Rectal smooth muscle tissue (tissue), 1 donor: ENCODE measurements around the gene SYT6.

Experiments
- H3K27ac ChIP-seq: one replicate; pipeline ENCODE4 v1.7.0; 2013; ENCODE audit warnings: low read depth, low read length, inconsistent platforms
- H3K27me3 ChIP-seq: one replicate; pipeline ENCODE4 v1.7.0; 2013; ENCODE audit warnings: low read length; ENCODE audit not compliant: control insufficient read depth, insufficient read depth
- H3K36me3 ChIP-seq: one replicate; pipeline ENCODE4 v1.7.0; 2013; ENCODE audit warnings: low read length; ENCODE audit not compliant: control insufficient read depth, insufficient read depth
- H3K4me1 ChIP-seq: one replicate; pipeline ENCODE4 v1.7.0; 2013; ENCODE audit warnings: low read length; ENCODE audit not compliant: control insufficient read depth, insufficient read depth
- H3K4me3 ChIP-seq: one replicate; pipeline ENCODE4 v1.7.0; 2013; ENCODE audit warnings: low read length
- H3K9ac ChIP-seq: one replicate; pipeline ENCODE4 v1.7.0; 2013; ENCODE audit warnings: low read length

Gene SYT6

GRCh38 chr1:114128293-114128692 is 25.4 kb downstream of the SYT6 start:
- Histone ChIP-seq H3K4me1 (no peaks in the 10 kb centered on the region), H3K36me3 (no peaks in the 10 kb centered on the region), H3K4me3 (no peak overlapping the region), H3K27ac (no peak overlapping the region), H3K9ac (no peak overlapping the region), H3K27me3 (no peaks in the 10 kb centered on the region)

GRCh38 chr1:114126261-114127095 is 27.2 kb downstream of the SYT6 start:
- Histone ChIP-seq H3K27ac (no peak overlapping the region), H3K9ac (no peak overlapping the region)

GRCh38 chr1:114124644-114125043 is 29.0 kb downstream of the SYT6 start:
- no peak overlapping the region for H3K9ac ChIP-seq
- H3K36me3 ChIP-seq: no peaks in the 10 kb centered on the region
- H3K4me1 ChIP-seq: no peaks in the 10 kb centered on the region
- no peak overlapping the region for H3K4me3 ChIP-seq
- no peaks in the 10 kb centered on the region for H3K27me3 ChIP-seq
- H3K27ac ChIP-seq: no peak overlapping the region

More at GRCh38 chr1:114126261-114127095, 27.2 kb downstream of the SYT6 start:
- Histone ChIP-seq H3K36me3 (no peaks in the 10 kb centered on the region), H3K4me1 (no peaks in the 10 kb centered on the region), H3K4me3 (no peak overlapping the region), H3K27me3 (no peaks in the 10 kb centered on the region)

GRCh38 chr1:114122941-114123618 is 30.6 kb downstream of the SYT6 start:
- no peak overlapping the region for H3K4me3 ChIP-seq
- no peaks in the 10 kb centered on the region for H3K27me3 ChIP-seq
- H3K36me3 ChIP-seq: no peaks in the 10 kb centered on the region
- no peak overlapping the region for H3K27ac ChIP-seq
- H3K4me1 ChIP-seq: no peaks in the 10 kb centered on the region
- H3K9ac ChIP-seq: no peak overlapping the region

- H3K27me3 ChIP-seq: no peaks in the 10 kb centered on the region
- no peak overlapping the region for H3K27ac ChIP-seq
- no peak overlapping the region for H3K9ac ChIP-seq
- H3K4me1 ChIP-seq: no peaks in the 10 kb centered on the region
- H3K36me3 ChIP-seq: no peaks in the 10 kb centered on the region
- H3K4me3 ChIP-seq: no peak overlapping the region
These were observed 35.2 kb downstream of the SYT6 start for GRCh38 chr1:114118351-114118990.

- Histone ChIP-seq H3K4me1 (no peaks in the 10 kb centered on the region), H3K9ac (no peak overlapping the region), H3K27me3 (no peaks in the 10 kb centered on the region), H3K27ac (no peak overlapping the region), H3K4me3 (no peak overlapping the region), H3K36me3 (no peaks in the 10 kb centered on the region)
These were observed 36.0 kb downstream of the SYT6 start for GRCh38 chr1:114117654-114118053.

- no peak overlapping the region for H3K27ac ChIP-seq
- H3K4me1 ChIP-seq: no peaks in the 10 kb centered on the region
- H3K4me3 ChIP-seq: no peak overlapping the region
- H3K9ac ChIP-seq: no peak overlapping the region
- no peaks in the 10 kb centered on the region for H3K36me3 ChIP-seq
- no peaks in the 10 kb centered on the region for H3K27me3 ChIP-seq
These were observed 37.6 kb downstream of the SYT6 start for GRCh38 chr1:114116086-114116485.

GRCh38 chr1:114114185-114115094 is 39.2 kb downstream of the SYT6 start:
- Histone ChIP-seq H3K4me1 (no peaks in the 10 kb centered on the region), H3K36me3 (no peaks in the 10 kb centered on the region), H3K27ac (no peak overlapping the region), H3K27me3 (no peaks in the 10 kb centered on the region), H3K4me3 (no peak overlapping the region), H3K9ac (no peak overlapping the region)

- no peaks in the 10 kb centered on the region for H3K4me1 ChIP-seq
- no peak overlapping the region for H3K9ac ChIP-seq
- no peaks in the 10 kb centered on the region for H3K27me3 ChIP-seq
- no peak overlapping the region for H3K27ac ChIP-seq
- H3K36me3 ChIP-seq: no peaks in the 10 kb centered on the region
- H3K4me3 ChIP-seq: no peak overlapping the region
These were observed 40.1 kb downstream of the SYT6 start for GRCh38 chr1:114113411-114114184.

- Histone ChIP-seq H3K27ac (no peak overlapping the region), H3K4me1 (no peaks in the 10 kb centered on the region), H3K9ac (no peak overlapping the region), H3K4me3 (no peak overlapping the region), H3K36me3 (no peaks in the 10 kb centered on the region), H3K27me3 (no peaks in the 10 kb centered on the region)
These were observed 40.9 kb downstream of the SYT6 start for GRCh38 chr1:114112775-114113174.

GRCh38 chr1:114111731-114112641 is 41.7 kb downstream of the SYT6 start:
- Histone ChIP-seq H3K27ac (no peak overlapping the region), H3K9ac (no peak overlapping the region), H3K4me3 (no peak overlapping the region), H3K27me3 (no peaks in the 10 kb centered on the region), H3K36me3 (no peaks in the 10 kb centered on the region), H3K4me1 (no peaks in the 10 kb centered on the region)
